ENCODE data around the gene PANK3.

DNA sequence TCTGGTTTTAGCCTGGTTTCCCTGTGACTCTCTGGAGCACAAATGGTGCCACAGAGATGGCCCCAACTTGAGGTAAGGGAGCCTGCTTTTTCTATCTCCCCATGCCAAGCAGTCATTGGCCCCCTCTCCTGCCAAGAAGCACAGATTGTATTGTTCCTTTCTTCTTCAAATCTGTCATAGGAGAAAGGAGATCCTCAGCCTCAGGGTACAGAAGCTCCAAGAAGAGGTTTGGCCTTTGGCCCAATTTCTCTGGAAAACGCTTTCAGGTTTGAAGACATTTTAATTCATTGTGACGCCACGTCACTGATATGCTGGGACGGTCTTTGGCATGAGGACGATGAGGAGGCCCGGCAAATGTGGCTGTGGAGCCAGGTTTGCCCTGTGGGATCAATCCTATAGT is 29.2 kb upstream of the PANK3 start:
- no peak for TF ChIP-seq POLR2A (IDR thresholded peaks at IDR 0.05)
- TF ChIP-seq, protein P1, sequence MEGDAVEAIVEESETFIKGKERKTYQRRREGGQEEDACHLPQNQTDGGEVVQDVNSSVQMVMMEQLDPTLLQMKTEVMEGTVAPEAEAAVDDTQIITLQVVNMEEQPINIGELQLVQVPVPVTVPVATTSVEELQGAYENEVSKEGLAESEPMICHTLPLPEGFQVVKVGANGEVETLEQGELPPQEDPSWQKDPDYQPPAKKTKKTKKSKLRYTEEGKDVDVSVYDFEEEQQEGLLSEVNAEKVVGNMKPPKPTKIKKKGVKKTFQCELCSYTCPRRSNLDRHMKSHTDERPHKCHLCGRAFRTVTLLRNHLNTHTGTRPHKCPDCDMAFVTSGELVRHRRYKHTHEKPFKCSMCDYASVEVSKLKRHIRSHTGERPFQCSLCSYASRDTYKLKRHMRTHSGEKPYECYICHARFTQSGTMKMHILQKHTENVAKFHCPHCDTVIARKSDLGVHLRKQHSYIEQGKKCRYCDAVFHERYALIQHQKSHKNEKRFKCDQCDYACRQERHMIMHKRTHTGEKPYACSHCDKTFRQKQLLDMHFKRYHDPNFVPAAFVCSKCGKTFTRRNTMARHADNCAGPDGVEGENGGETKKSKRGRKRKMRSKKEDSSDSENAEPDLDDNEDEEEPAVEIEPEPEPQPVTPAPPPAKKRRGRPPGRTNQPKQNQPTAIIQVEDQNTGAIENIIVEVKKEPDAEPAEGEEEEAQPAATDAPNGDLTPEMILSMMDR (IDR thresholded peaks at IDR 0.05): no peak

Data from esophagus squamous epithelium (tissue), 4 donors.